Body of pancreas (tissue), 4 donors: ENCODE data around the gene SLC24A1. TPM values are rescaled to one million over a fixed set of nuclear protein-coding genes. Genes with fewer than 3 reads are reported as not detected.

ENCODE experiments used
- ATAC-seq: fragments of 150-250 bp; one replicate; pipeline ENCODE4 v1.9.1; 2016
- DNase-seq, 4 donors: peaks; one replicate each; pipeline ENCODE4 v3.0.0-alpha.2; 2019
- H3K27ac ChIP-seq, 4 donors: fragments of 200-600 bp; sonication (generic); 1 replicate in 3 of 4; 2 replicates in 1 of 4; pipeline versions ENCODE4 v1.5.1 to v1.6.1; 2016 to 2019; ENCODE audit warnings: mild to moderate bottlenecking in 1 of 4, mixed read lengths in 1 of 4, moderate library complexity in 1 of 4
- H3K27me3 ChIP-seq, 2 donors: fragments of 200-600 bp; sonication (generic); one replicate each; pipeline ENCODE4 v1.6.0; 2016; ENCODE audit warnings: mild to moderate bottlenecking in 1 of 2
- H3K36me3 ChIP-seq, 2 donors: fragments of 200-600 bp; sonication (generic); replicated peaks in 1 of 2; 2 replicates each; pipeline ENCODE4 v1.5.1; 2016; ENCODE audit warnings: low read depth in 2 of 2; ENCODE audit not compliant: insufficient read depth in 1 of 2
- H3K4me1 ChIP-seq: fragments of 200-600 bp; sonication (generic); one replicate; pipeline ENCODE4 v1.6.0; 2016
- H3K4me3 ChIP-seq, 2 donors: fragments of 200-600 bp; sonication (generic); 1 replicate in 1 of 2; 2 replicates in 1 of 2; pipeline ENCODE4 v1.5.1; 2016 to 2019
- H3K9me3 ChIP-seq, 3 donors: fragments of 200-600 bp; sonication (generic); 1 replicate in 2 of 3; 2 replicates in 1 of 3; pipeline ENCODE4 v1.5.1; 2016
- CTCF ChIP-seq, 7 experiments: fragments of 450-650 bp in 4 of 7; fragments of 200-600 bp in 3 of 7; sonication (generic) in 3 of 7; IDR thresholded peaks; one replicate each; pipeline ENCODE4 v1.5.1; 2016 to 2019; ENCODE audit warnings: antibody characterized with exemption in 7 of 7
- POLR2A ChIP-seq, 3 donors: fragments of 450-650 bp; IDR thresholded peaks; one replicate each; pipeline ENCODE4 v1.6.1; 2016; ENCODE audit warnings: antibody characterized with exemption in 3 of 3, mild to moderate bottlenecking in 2 of 3
- WGBS, 2 donors: methylation state at CpG; one replicate each; pipeline ENCODE4 v1.1.5; 2017; 5-methylcytosine and 5-hydroxymethylcytosine counted together
- intact Hi-C: fragments of 100-400 bp; cut with DNase I; formaldehyde crosslinking; loops from one replicate; pipeline ENCODE4 v1.15.1; 2023
- small RNA-seq: library from RNA; depleted of rRNA; stranded (forward); fragments of <200 nt; gene quantifications from one replicate; pipeline ENCODE3, GENCODE V24; 2016
- total RNA-seq, 2 donors: library from RNA; depleted of rRNA; stranded (reverse); fragments of >200 nt; gene quantifications; one replicate each; pipeline ENCODE4 v1.1.0, GENCODE V29; 2016

The SLC24A1 gene
- total RNA-seq, 2 donors from 2014 or later, result 3.6 to 9.6 TPM

GRCh38 chr15:65688462-65688861 is 66.7 kb downstream of the SLC24A1 start:
- intact Hi-C loops, result no loop called here
- Histone ChIP-seq H3K36me3 (peaks cover 8 to 22% of the 10 kb centered on the region in 2 donors), H3K9me3 (no peaks in the 10 kb centered on the region), H3K27ac (no peak overlapping the region), H3K4me1 (no peaks in the 10 kb centered on the region), H3K27me3 (no peaks in the 10 kb centered on the region), H3K4me3 (no peak overlapping the region)
- no peak for TF ChIP-seq POLR2A (IDR thresholded peaks at IDR 0.05)
- TF ChIP-seq CTCF (IDR thresholded peaks at IDR 0.05), result no peak
- WGBS, 2 donors, result 95 to 96% methylated on average over 1 of the region's 1 CpG
- DNase-seq (no peak), ATAC-seq (no peak)

- H3K4me1 ChIP-seq, result no peaks in the 10 kb centered on the region
- 66 to 68% methylated on average over 1 of the region's 1 CpG for WGBS, 2 donors
- no peak for DNase-seq
- no peak for ATAC-seq
- no peak for TF ChIP-seq POLR2A (IDR thresholded peaks at IDR 0.05)
- TF ChIP-seq CTCF (IDR thresholded peaks at IDR 0.05), result no peak
- H3K36me3 ChIP-seq, result peaks cover 8 to 22% of the 10 kb centered on the region in 2 donors
- H3K9me3 ChIP-seq, result no peaks in the 10 kb centered on the region
- no peak overlapping the region for H3K4me3 ChIP-seq
- intact Hi-C loops, result no loop called here
- H3K27ac ChIP-seq, result no peak overlapping the region
- no peaks in the 10 kb centered on the region for H3K27me3 ChIP-seq
These were observed 68.4 kb downstream of the SLC24A1 start for GRCh38 chr15:65690173-65690572.

- Histone ChIP-seq H3K27ac (no peak overlapping the region), H3K4me1 (no peaks in the 10 kb centered on the region), H3K27me3 (no peaks in the 10 kb centered on the region), H3K36me3 (peaks cover 8 to 22% of the 10 kb centered on the region in 2 donors), H3K4me3 (no peak overlapping the region), H3K9me3 (no peaks in the 10 kb centered on the region)
- WGBS, 2 donors, result 90 to 95% methylated on average over 4 of the region's 4 CpGs
- ATAC-seq (no peak), DNase-seq (no peak)
- intact Hi-C loops, result no loop called here
- TF ChIP-seq POLR2A (IDR thresholded peaks at IDR 0.05) (no peak), CTCF (IDR thresholded peaks at IDR 0.05) (no peak)
These were observed 69.0 kb downstream of the SLC24A1 start for GRCh38 chr15:65690778-65691177.

- H3K9me3 ChIP-seq, result no peaks in the 10 kb centered on the region
- DNase-seq (no peak), ATAC-seq (no peak)
- H3K36me3 ChIP-seq, result peaks cover 8 to 17% of the 10 kb centered on the region in 2 donors
- WGBS, 2 donors, result 73 to 77% methylated on average over 2 of the region's 2 CpGs
- H3K4me3 ChIP-seq, result no peak overlapping the region
- no peaks in the 10 kb centered on the region for H3K27me3 ChIP-seq
- no peaks in the 10 kb centered on the region for H3K4me1 ChIP-seq
- TF ChIP-seq CTCF (IDR thresholded peaks at IDR 0.05), result no peak
- no peak for TF ChIP-seq POLR2A (IDR thresholded peaks at IDR 0.05)
- intact Hi-C loops, result no loop called here
- no peak overlapping the region for H3K27ac ChIP-seq
These were observed 73.3 kb downstream of the SLC24A1 start for GRCh38 chr15:65695081-65695480.

Small RNA genes within 50 kb of the gene (small RNA-seq; reads per million reads assigned to genes)
- not detected for gene SNORD13E

Other genes with a start within 250 kb of the SLC24A1 start
- gene IGDCC3, start 243.9 kb upstream of the SLC24A1 start, total RNA-seq, result not detected
- 1 to 10 TPM in 1 of 2 donors, under 1 TPM in 1; 0.26 to 2.6 TPM for gene IGDCC4, start 199.0 kb upstream of the SLC24A1 start, total RNA-seq
- 10 to 100 TPM; 13.0 to 27.4 TPM for gene DPP8, start 104.2 kb upstream of the SLC24A1 start, total RNA-seq
- gene HACD3, start 91.5 kb upstream of the SLC24A1 start, total RNA-seq, result 10 to 100 TPM; 10.9 to 35.8 TPM
- 10 to 100 TPM; 26.0 to 28.3 TPM for gene INTS14, start 10.8 kb upstream of the SLC24A1 start, total RNA-seq
- 10 to 100 TPM; 45.7 to 59.3 TPM for gene DENND4A, start 170.4 kb downstream of the SLC24A1 start, total RNA-seq
- gene RAB11A, start 247.6 kb downstream of the SLC24A1 start, total RNA-seq, result 10 to 100 TPM; 35.3 to 39.4 TPM